ENCODE measurements around the gene C16orf86.

Gene C16orf86

DNA sequence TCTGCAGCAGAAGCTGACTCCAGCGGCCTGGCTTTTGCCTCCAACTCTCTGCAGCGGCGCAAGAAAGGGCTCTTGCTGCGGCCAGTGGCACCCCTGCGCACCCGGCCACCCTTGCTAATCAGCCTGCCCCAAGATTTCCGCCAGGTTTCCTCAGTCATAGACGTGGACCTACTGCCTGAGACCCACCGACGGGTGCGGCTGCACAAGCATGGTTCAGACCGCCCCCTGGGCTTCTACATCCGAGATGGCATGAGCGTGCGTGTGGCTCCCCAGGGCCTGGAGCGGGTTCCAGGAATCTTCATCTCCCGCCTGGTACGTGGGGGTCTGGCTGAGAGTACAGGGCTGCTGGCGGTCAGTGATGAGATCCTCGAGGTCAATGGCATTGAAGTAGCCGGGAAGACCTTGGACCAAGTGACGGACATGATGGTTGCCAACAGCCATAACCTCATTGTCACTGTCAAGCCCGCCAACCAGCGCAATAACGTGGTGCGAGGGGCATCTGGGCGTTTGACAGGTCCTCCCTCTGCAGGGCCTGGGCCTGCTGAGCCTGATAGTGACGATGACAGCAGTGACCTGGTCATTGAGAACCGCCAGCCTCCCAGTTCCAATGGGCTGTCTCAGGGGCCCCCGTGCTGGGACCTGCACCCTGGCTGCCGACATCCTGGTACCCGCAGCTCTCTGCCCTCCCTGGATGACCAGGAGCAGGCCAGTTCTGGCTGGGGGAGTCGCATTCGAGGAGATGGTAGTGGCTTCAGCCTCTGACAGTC, 4.5 kb upstream of the C16orf86 start:
- Histone ChIP-seq H3K27me3 (no peaks in the 10 kb centered on the region), H3K36me3 (peaks cover 0 to 43% (median 19%) of the 10 kb centered on the region in 3 donors), H3K4me1 (peaks cover 0 to 36% (median 35%) of the 10 kb centered on the region in 4 donors), H3K27ac (peak overlapping the region in 1 of 2 donors; percentile 91), H3K9me3 (no peaks in the 10 kb centered on the region), H3K4me3 (no peak overlapping the region)
- TF ChIP-seq, protein P1, sequence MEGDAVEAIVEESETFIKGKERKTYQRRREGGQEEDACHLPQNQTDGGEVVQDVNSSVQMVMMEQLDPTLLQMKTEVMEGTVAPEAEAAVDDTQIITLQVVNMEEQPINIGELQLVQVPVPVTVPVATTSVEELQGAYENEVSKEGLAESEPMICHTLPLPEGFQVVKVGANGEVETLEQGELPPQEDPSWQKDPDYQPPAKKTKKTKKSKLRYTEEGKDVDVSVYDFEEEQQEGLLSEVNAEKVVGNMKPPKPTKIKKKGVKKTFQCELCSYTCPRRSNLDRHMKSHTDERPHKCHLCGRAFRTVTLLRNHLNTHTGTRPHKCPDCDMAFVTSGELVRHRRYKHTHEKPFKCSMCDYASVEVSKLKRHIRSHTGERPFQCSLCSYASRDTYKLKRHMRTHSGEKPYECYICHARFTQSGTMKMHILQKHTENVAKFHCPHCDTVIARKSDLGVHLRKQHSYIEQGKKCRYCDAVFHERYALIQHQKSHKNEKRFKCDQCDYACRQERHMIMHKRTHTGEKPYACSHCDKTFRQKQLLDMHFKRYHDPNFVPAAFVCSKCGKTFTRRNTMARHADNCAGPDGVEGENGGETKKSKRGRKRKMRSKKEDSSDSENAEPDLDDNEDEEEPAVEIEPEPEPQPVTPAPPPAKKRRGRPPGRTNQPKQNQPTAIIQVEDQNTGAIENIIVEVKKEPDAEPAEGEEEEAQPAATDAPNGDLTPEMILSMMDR (IDR thresholded peaks at IDR 0.05), result no peak
- DNase-seq, result peak in 1 of 2 donors; percentile 67
- intact Hi-C loops (cut with DNase I; ENCODE audit: low total_unique reads), result no loop called here

DNA sequence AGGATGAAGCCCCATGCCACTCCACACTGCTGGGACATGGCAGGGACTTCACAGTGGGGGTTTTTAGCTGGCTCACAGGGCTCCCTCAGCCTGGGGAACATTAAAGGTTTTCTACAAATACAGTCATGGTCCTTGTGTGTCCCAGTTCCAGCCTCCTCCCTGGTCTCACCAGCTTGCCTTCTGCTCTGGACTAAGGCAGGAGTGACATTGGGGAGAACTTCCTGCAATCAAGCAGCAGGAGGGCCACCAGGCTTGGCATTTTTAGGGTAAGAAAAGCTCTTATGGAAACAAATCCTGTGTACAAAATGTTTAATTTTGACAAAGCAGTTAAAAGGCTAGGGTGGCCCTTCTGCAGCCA, 4.0 kb upstream of the C16orf86 start:
- peaks cover 0 to 42% (median 40%) of the 10 kb centered on the region in 4 donors for H3K4me1 ChIP-seq
- DNase-seq, result no peak
- no peaks in the 10 kb centered on the region for H3K27me3 ChIP-seq
- no peak overlapping the region for H3K4me3 ChIP-seq
- H3K9me3 ChIP-seq, result no peaks in the 10 kb centered on the region
- H3K36me3 ChIP-seq, result peaks cover 0 to 38% (median 14%) of the 10 kb centered on the region in 3 donors
- intact Hi-C loops (cut with DNase I; ENCODE audit: low total_unique reads), result no loop called here
- TF ChIP-seq, protein P1 (IDR thresholded peaks at IDR 0.05), result no peak
- no peak overlapping the region for H3K27ac ChIP-seq

DNA sequence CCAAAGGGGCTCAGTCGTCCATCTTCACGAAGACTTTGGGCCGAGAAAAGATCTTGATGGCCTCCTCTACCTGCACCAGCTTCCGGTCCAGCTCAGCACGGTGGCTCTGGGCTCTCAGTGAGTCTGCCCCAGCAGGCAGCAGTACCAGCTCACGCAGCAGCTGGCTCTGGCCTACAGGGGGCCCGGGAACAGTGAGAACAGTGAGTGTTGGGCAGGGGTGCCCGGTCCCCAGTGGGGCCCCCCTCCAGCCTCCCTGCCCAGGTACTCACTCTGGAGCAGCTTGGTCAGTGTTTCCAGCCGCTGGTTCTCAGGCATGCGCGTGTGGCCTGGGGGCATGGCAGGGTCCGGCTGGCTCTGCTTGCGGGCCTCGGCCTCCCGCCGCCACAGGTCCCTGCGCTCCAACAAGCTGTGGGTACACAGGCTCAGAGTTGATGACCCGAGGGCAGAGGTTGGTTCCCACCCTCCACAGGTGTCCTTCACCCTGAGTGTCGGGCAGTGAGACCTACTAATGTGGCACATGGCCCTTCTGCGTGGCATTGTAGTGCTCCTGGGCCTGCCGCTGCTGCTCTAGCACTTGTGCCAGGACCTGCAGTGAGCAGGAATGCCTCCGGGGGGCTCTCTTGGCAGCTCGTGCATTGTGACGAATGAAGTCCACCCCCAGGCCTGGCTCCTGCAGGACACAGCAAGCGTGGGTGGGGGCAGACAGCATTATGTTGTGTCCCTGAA, 3.3 kb upstream of the C16orf86 start:
- Histone ChIP-seq H3K4me1 (peaks cover 0 to 49% (median 44%) of the 10 kb centered on the region in 4 donors), H3K4me3 (no peak overlapping the region), H3K27ac (no peak overlapping the region), H3K36me3 (peaks cover 0 to 31% (median 7%) of the 10 kb centered on the region in 3 donors), H3K9me3 (no peaks in the 10 kb centered on the region), H3K27me3 (no peaks in the 10 kb centered on the region)
- intact Hi-C loops (cut with DNase I; ENCODE audit: low total_unique reads), result no loop called here
- TF ChIP-seq, protein P1 (IDR thresholded peaks at IDR 0.05), result no peak
- peak in 1 of 2 donors; percentile 64 for DNase-seq

DNA sequence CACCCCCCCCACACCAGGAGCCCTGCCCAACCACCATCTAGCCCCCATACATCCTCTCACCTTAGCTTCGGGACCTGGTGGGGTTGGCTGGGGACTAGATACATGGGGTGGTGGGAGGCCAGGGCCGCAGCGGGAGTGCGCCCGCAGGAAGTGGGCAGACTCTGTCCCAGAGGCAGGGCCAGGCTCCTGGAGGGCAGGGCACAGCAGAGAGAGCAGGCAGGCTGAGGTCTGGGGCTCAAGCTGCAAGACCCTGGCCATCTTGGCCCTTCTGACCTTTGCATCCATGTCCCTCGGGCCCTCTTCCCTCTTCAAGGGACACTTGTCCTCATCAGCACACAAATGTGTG, 2.8 kb upstream of the C16orf86 start:
- Histone ChIP-seq H3K4me1 (peaks cover 0 to 48% (median 41%) of the 10 kb centered on the region in 4 donors), H3K9me3 (no peaks in the 10 kb centered on the region), H3K36me3 (peaks cover 0 to 26% (median 6%) of the 10 kb centered on the region in 3 donors), H3K27me3 (no peaks in the 10 kb centered on the region), H3K27ac (no peak overlapping the region), H3K4me3 (no peak overlapping the region)
- peak in 1 of 2 donors; percentile 63 for DNase-seq
- TF ChIP-seq, protein P1 (IDR thresholded peaks at IDR 0.05), result no peak
- intact Hi-C loops (cut with DNase I; ENCODE audit: low total_unique reads), result no loop called here

DNA sequence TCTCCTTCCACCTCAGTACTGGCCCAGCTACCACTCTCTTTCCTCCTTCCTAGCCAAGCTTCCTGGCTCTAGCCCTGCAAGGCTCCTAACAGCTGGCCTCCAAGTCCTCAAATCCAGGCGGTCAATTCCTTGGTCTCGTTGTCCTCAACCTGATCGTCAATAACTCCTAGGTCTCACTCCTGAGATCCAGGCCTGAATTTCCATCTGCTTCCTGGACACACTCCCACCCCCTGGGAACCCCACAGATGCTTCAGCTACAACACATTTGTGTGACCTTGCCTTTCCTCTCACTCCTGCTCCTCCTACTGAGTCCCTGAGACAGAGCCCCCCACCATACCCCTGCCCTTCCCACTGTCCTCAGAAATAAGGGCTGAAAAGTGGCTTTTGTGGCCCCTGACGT, 2.4 kb upstream of the C16orf86 start:
- Histone ChIP-seq H3K27me3 (no peaks in the 10 kb centered on the region), H3K27ac (no peak overlapping the region), H3K4me1 (peaks cover 0 to 44% (median 37%) of the 10 kb centered on the region in 4 donors), H3K36me3 (peaks cover 0 to 25% (median 6%) of the 10 kb centered on the region in 3 donors), H3K9me3 (no peaks in the 10 kb centered on the region), H3K4me3 (no peak overlapping the region)
- intact Hi-C loops (cut with DNase I; ENCODE audit: low total_unique reads), result no loop called here
- DNase-seq, result no peak
- TF ChIP-seq, protein P1 (IDR thresholded peaks at IDR 0.05), result no peak

Measured in tibial artery (tissue), 4 donors.